Measurements from ENCODE around the gene CRYGB. TPM values are rescaled to one million over a fixed set of nuclear protein-coding genes. Genes with fewer than 3 reads are reported as not detected.

The CRYGB gene
- polyA plus RNA-seq, 1 donor from 2014 or later: not detected

GRCh38 chr2:208093128-208093527 lies 52.8 kb downstream of the CRYGB start:
- Histone ChIP-seq H3K79me2 (replicated peaks; ENCODE audit: insufficient read depth, low read length) (no peaks in the 10 kb centered on the region), H3K9ac (ENCODE audit: low read length) (no peak overlapping the region), H4K20me1 (ENCODE audit: insufficient read depth) (no peaks in the 10 kb centered on the region), H3F3A (ENCODE audit: insufficient read depth, low read length, poor library complexity, severe bottlenecking) (no peaks in the 10 kb centered on the region), H2AFZ (ENCODE audit: low read depth, low read length) (no peak overlapping the region), H3K9me3 (ENCODE audit: low read length) (no peaks in the 10 kb centered on the region), H3K27ac (ENCODE audit: low read length) (no peak overlapping the region), H3K36me3 (ENCODE audit: insufficient read depth, low read length) (no peaks in the 10 kb centered on the region), H3K27me3 (ENCODE audit: insufficient read depth, low read depth, low read length) (no peaks in the 10 kb centered on the region), H3K4me3 (ENCODE audit: low read length) (no peak overlapping the region), H3K9me2 (ENCODE audit: insufficient read depth, low read length) (no peaks in the 10 kb centered on the region), H3K4me2 (ENCODE audit: low read length) (no peak overlapping the region)
- TF ChIP-seq EP300 (conservative IDR thresholded peaks at IDR 0.05; ENCODE audit: poor library complexity, severe bottlenecking) (no peak), SMC3 (conservative IDR thresholded peaks at IDR 0.05; ENCODE audit: poor library complexity) (no peak), CTCF (IDR thresholded peaks at IDR 0.05; ENCODE audit: poor library complexity, severe bottlenecking) (no peak), TAF1 (IDR thresholded peaks at IDR 0.05; ENCODE audit: low read depth) (no peak), MXI1 (conservative IDR thresholded peaks at IDR 0.05; ENCODE audit: poor library complexity, severe bottlenecking) (no peak), EZH2 (IDR thresholded peaks at IDR 0.05; ENCODE audit: borderline replicate concordance, insufficient read depth, low read length, poor library complexity, severe bottlenecking) (no peak), RAD21 (conservative IDR thresholded peaks at IDR 0.05) (no peak), POLR2AphosphoS5 (IDR thresholded peaks at IDR 0.05) (no peak), REST (IDR thresholded peaks at IDR 0.05; ENCODE audit: borderline replicate concordance) (no peak)

Other genes starting within 250 kb of the CRYGB start
- gene PLEKHM3, start 120.6 kb downstream of the CRYGB start, polyA plus RNA-seq: 10.7 and 13.4 TPM in 2 replicates
- gene CRYGD, start 21.6 kb downstream of the CRYGB start, polyA plus RNA-seq: not detected in 2 replicates
- not detected in 2 replicates for gene CRYGC, start 16.3 kb downstream of the CRYGB start, polyA plus RNA-seq
- not detected in 2 replicates for gene CRYGA, start 17.4 kb upstream of the CRYGB start, polyA plus RNA-seq
- gene C2orf80, start 43.9 kb upstream of the CRYGB start, polyA plus RNA-seq: 68.0 and 71.5 TPM in 2 replicates
- 316 and 354 TPM in 2 replicates for gene IDH1, start 108.9 kb upstream of the CRYGB start, polyA plus RNA-seq
- gene PIKFYVE, start 120.1 kb upstream of the CRYGB start, polyA plus RNA-seq: 23.2 and 27.1 TPM in 2 replicates

Data from neural cell (in vitro differentiated cells).